Ovary (tissue), 9 donors: ENCODE data around the gene LPO. TPM values are rescaled to one million over a fixed set of nuclear protein-coding genes. Genes with fewer than 3 reads are reported as not detected.

Source experiments
- DNase-seq, 5 donors: peaks; one replicate each; pipeline ENCODE4 v3.0.0-alpha.2; 2019 to 2020
- H3K27ac ChIP-seq, 2 donors: fragments of 200-600 bp; one replicate each; pipeline versions ENCODE4 v1.5.1 to v1.8.0; 2019 to 2022
- H3K27me3 ChIP-seq: fragments of 200-600 bp; one replicate; pipeline ENCODE4 v1.8.0; 2022
- H3K36me3 ChIP-seq: fragments of 200-600 bp; sonication (generic); one replicate; pipeline ENCODE4 v1.5.1; 2019
- H3K4me1 ChIP-seq: one replicate; pipeline ENCODE4 v1.8.1; 2013; ENCODE audit warnings: mild to moderate bottlenecking, moderate library complexity; ENCODE audit not compliant: insufficient read depth
- H3K4me3 ChIP-seq: fragments of 200-600 bp; sonication (generic); one replicate; pipeline ENCODE4 v1.5.1; 2017
- H3K9me3 ChIP-seq, 2 donors: fragments of 200-600 bp in 1 of 2; sonication (generic) in 1 of 2; one replicate each; pipeline versions ENCODE4 v1.5.1 to v1.8.1; 2013 to 2019; ENCODE audit warnings: mild to moderate bottlenecking in 1 of 2, moderate library complexity in 1 of 2
- CTCF ChIP-seq, 3 donors: fragments of 450-650 bp in 2 of 3; fragments of 200-600 bp in 1 of 3; IDR thresholded peaks; one replicate each; pipeline versions ENCODE4 v1.5.1 to v1.8.0; 2016 to 2022; ENCODE audit warnings: antibody characterized with exemption in 3 of 3, mild to moderate bottlenecking in 1 of 3
- EP300 ChIP-seq: sonication (generic); formaldehyde crosslinking; IDR thresholded peaks from one replicate; pipeline ENCODE4 v1.6.1; 2017; ENCODE audit warnings: antibody characterized with exemption
- POLR2A ChIP-seq: fragments of 450-650 bp; IDR thresholded peaks from one replicate; pipeline ENCODE4 v1.6.1; 2017; ENCODE audit warnings: antibody characterized with exemption, mild to moderate bottlenecking, moderate library complexity
- WGBS, 3 donors: extraction: QIAGEN DNeasy Blood & Tissue Kit in 1 of 3; methylation state at CpG; one replicate each; pipeline versions ENCODE4 v1.1.5 to v1.1.7; 2013 to 2017; 5-methylcytosine and 5-hydroxymethylcytosine counted together
- intact Hi-C, 4 donors: fragments of 100-400 bp; cut with DNase I; formaldehyde crosslinking; loops; one replicate each; pipeline versions ENCODE4 v1.11.0 to v1.15.1; 2022 to 2023
- polyA plus RNA-seq, 2 donors: library from polyadenylated mRNA; stranded (reverse); fragments of 200-250 nt in 1 of 2; fragments of 350-450 nt in 1 of 2; fragmentation: Illumina TruSeq in 1 of 2; extraction: RNeasy Lipid Tissue Mini Kit (QIAGEN cat#74804) in 1 of 2; gene quantifications; one replicate each; pipeline ENCODE4 v1.2.3, GENCODE V29; 2013 to 2014
- total RNA-seq, 7 donors: library from RNA; depleted of rRNA in 2 of 7; stranded (reverse); fragments of >200 nt in 2 of 7; fragmentation: NEBNext Ultra II Directional in 3 of 7; extraction: Animal tissue kit (Norgen Biotek cat#: 25700) in 3 of 7; gene quantifications; one replicate each; pipeline versions ENCODE4 v1.1.0 to v1.2.4, GENCODE V29; 2016 to 2023
- donor health status: DM: no; HTN: no; CAD: no; lungs with moderate emphysema.
- donor health status: DM: no; HTN: no; CAD: no.
- donor health status: Bipolar disorder and iron deficiency.
- donor health status: DM: yes; HTN: yes; CAD: no.
- donor health status: DM: no; HTN: no; CAD: no.
- donor health status: DM: yes; HTN: yes; CAD: no.

The LPO gene
- total and polyA plus RNA-seq, 9 donors, result 0.32 to 1.6 TPM; not detected in 7

GRCh38 chr17:58202859-58203258 is 35.5 kb upstream of the LPO start:
- Histone ChIP-seq H3K4me1 (no peaks in the 10 kb centered on the region), H3K4me3 (no peak overlapping the region), H3K27me3 (no peaks in the 10 kb centered on the region), H3K36me3 (no peaks in the 10 kb centered on the region), H3K27ac (no peak overlapping the region), H3K9me3 (no peaks in the 10 kb centered on the region)
- no peak for TF ChIP-seq CTCF (IDR thresholded peaks at IDR 0.05)
- no peak for TF ChIP-seq POLR2A
- TF ChIP-seq EP300, result no peak
- DNase-seq, result no peak
- WGBS, 3 donors, result 64 to 80% (median 75%) methylated on average over 7 of the region's 7 CpGs
- intact Hi-C loops, result no loop called here

- DNase-seq, result no peak
- Histone ChIP-seq H3K4me1 (no peaks in the 10 kb centered on the region), H3K36me3 (no peaks in the 10 kb centered on the region), H3K27me3 (no peaks in the 10 kb centered on the region), H3K9me3 (no peaks in the 10 kb centered on the region), H3K4me3 (no peak overlapping the region), H3K27ac (no peak overlapping the region)
- no peak for TF ChIP-seq CTCF (IDR thresholded peaks at IDR 0.05)
- no peak for TF ChIP-seq POLR2A
- TF ChIP-seq EP300, result no peak
- 69 to 82% (median 78%) methylated on average over 5 of the region's 5 CpGs for WGBS, 3 donors
- intact Hi-C loops, result no loop called here
Measured at GRCh38 chr17:58204796-58205195, 33.6 kb upstream of the LPO start.

GRCh38 chr17:58205936-58206335 is 32.4 kb upstream of the LPO start:
- no peaks in the 10 kb centered on the region for H3K27me3 ChIP-seq
- no peak for DNase-seq
- no peaks in the 10 kb centered on the region for H3K9me3 ChIP-seq
- H3K4me3 ChIP-seq, result no peak overlapping the region
- 83 to 91% (median 85%) methylated on average over 11 of the region's 11 CpGs for WGBS, 3 donors
- intact Hi-C loops, result no loop called here
- H3K4me1 ChIP-seq, result no peaks in the 10 kb centered on the region
- TF ChIP-seq EP300 (no peak), CTCF (IDR thresholded peaks at IDR 0.05) (no peak), POLR2A (no peak)
- no peak overlapping the region for H3K27ac ChIP-seq
- H3K36me3 ChIP-seq, result no peaks in the 10 kb centered on the region

GRCh38 chr17:58207451-58207850 is 30.9 kb upstream of the LPO start:
- Histone ChIP-seq H3K36me3 (no peaks in the 10 kb centered on the region), H3K27me3 (no peaks in the 10 kb centered on the region), H3K4me3 (no peak overlapping the region), H3K27ac (no peak overlapping the region), H3K4me1 (no peaks in the 10 kb centered on the region), H3K9me3 (no peaks in the 10 kb centered on the region)
- TF ChIP-seq EP300 (no peak), POLR2A (no peak)
- DNase-seq, result no peak
- intact Hi-C loops, result no loop called here
- 69 to 76% (median 72%) methylated on average over 3 of the region's 3 CpGs for WGBS, 3 donors

GRCh38 chr17:58208344-58208743 is 30.0 kb upstream of the LPO start:
- 92 to 96% (median 94%) methylated on average over 5 of the region's 5 CpGs for WGBS, 3 donors
- no peak for DNase-seq
- no peaks in the 10 kb centered on the region for H3K9me3 ChIP-seq

More at GRCh38 chr17:58208344-58208743, 30.0 kb upstream of the LPO start:
- Histone ChIP-seq H3K4me1 (no peaks in the 10 kb centered on the region), H3K4me3 (no peak overlapping the region), H3K36me3 (no peaks in the 10 kb centered on the region), H3K27ac (no peak overlapping the region), H3K27me3 (no peaks in the 10 kb centered on the region)
- intact Hi-C loops, result no loop called here
- TF ChIP-seq POLR2A (no peak), EP300 (no peak), CTCF (IDR thresholded peaks at IDR 0.05) (no peak)
